HEK293 (cell line): ENCODE data around the gene GRM3.

Source experiments
- CTCF ChIA-PET: fragments of 350-600 bp; formaldehyde crosslinking; extraction: SDS; loops from one replicate; lab custom pipeline; 2021; ENCODE audit warnings: antibody characterized with exemption; lab: Yijun Ruan, JAX
- POLR2A ChIA-PET: fragments of 300-600 bp; formaldehyde crosslinking; extraction: SDS; loops from one replicate; lab custom pipeline; 2020; ENCODE audit warnings: antibody characterized with exemption, inconsistent platforms; lab: Yijun Ruan, JAX
- H3K27ac ChIP-seq: fragments of 200-500 bp; sonication (Bioruptor generic); 2 replicates; pipeline ENCODE4 v1.5.1; 2014; ENCODE audit warnings: low read depth, low read length, control low read depth, inconsistent platforms; ENCODE audit errors: extremely low read depth
- H3K36me3 ChIP-seq, 2 experiments: fragments of 200-500 bp in 1 of 2; sonication (Bioruptor generic) in 1 of 2; 1 replicate in 1 of 2; 2 replicates in 1 of 2; pipeline ENCODE4 v1.5.1; 2014 to 2017; ENCODE audit warnings: inconsistent platforms in 2 of 2, low read length in 2 of 2; ENCODE audit not compliant: control insufficient read depth in 2 of 2, insufficient read depth in 1 of 2
- H3K4me1 ChIP-seq: fragments of 200-500 bp; sonication (Bioruptor generic); 2 replicates; pipeline ENCODE4 v1.5.1; 2014; ENCODE audit warnings: mild to moderate bottlenecking, low read length, inconsistent platforms; ENCODE audit not compliant: control insufficient read depth, insufficient read depth
- H3K4me3 ChIP-seq: 2 replicates; pipeline ENCODE4 v1.5.1; 2011; ENCODE audit warnings: low read depth, mild to moderate bottlenecking, control low read depth, low read length, moderate library complexity
- H3K9me3 ChIP-seq: fragments of 200-500 bp; sonication (Bioruptor generic); 2 replicates; pipeline ENCODE4 v1.5.1; 2014; ENCODE audit warnings: low read depth, low read length, inconsistent platforms; ENCODE audit not compliant: control insufficient read depth, insufficient read depth
- IKZF3 ChIP-seq: fragments of 450-650 bp; IDR thresholded peaks from 2 replicates; pipeline ENCODE4 v1.5.0; 2018; ENCODE audit warnings: missing biosample characterization, mild to moderate bottlenecking, missing genetic modification characterization, moderate library complexity
- KLF17 ChIP-seq: fragments of 450-650 bp; formaldehyde crosslinking; IDR thresholded peaks from 2 replicates; pipeline ENCODE4 v1.5.1; 2016; ENCODE audit warnings: missing biosample characterization, missing genetic modification characterization
- KLF7 ChIP-seq: fragments of 450-650 bp; formaldehyde crosslinking; IDR thresholded peaks from 2 replicates; pipeline ENCODE4 v1.5.1; 2016; ENCODE audit warnings: missing biosample characterization, missing genetic modification characterization, borderline replicate concordance
- REPIN1 ChIP-seq: fragments of 450-650 bp; formaldehyde crosslinking; IDR thresholded peaks from 2 replicates; pipeline ENCODE4 v1.5.1; 2017; ENCODE audit warnings: missing biosample characterization, missing genetic modification characterization, low read depth
- SP3 ChIP-seq: fragments of 450-650 bp; formaldehyde crosslinking; IDR thresholded peaks from 2 replicates; pipeline ENCODE4 v1.5.1; 2016; ENCODE audit warnings: missing biosample characterization, missing genetic modification characterization
- TRIM28 ChIP-seq: IDR thresholded peaks from 2 replicates; pipeline ENCODE4 v1.6.1; 2011; ENCODE audit warnings: low read length, control low read depth, borderline replicate concordance
- ZFP69B ChIP-seq: fragments of 450-650 bp; formaldehyde crosslinking; IDR thresholded peaks from 2 replicates; pipeline ENCODE4 v1.5.1; 2016; ENCODE audit warnings: missing biosample characterization, missing genetic modification characterization
- ZNF148 ChIP-seq: fragments of 450-650 bp; formaldehyde crosslinking; IDR thresholded peaks from 2 replicates; pipeline ENCODE4 v1.5.0; 2017; ENCODE audit warnings: missing biosample characterization, missing genetic modification characterization, borderline replicate concordance
- ZNF16 ChIP-seq: fragments of 450-650 bp; formaldehyde crosslinking; IDR thresholded peaks from 2 replicates; pipeline ENCODE4 v1.5.1; 2016; ENCODE audit warnings: low read depth, missing biosample characterization, missing genetic modification characterization
- ZNF175 ChIP-seq: fragments of 450-650 bp; formaldehyde crosslinking; IDR thresholded peaks from 2 replicates; pipeline ENCODE4 v1.5.1; 2016; ENCODE audit warnings: missing biosample characterization, missing genetic modification characterization
- ZNF239 ChIP-seq: fragments of 450-650 bp; formaldehyde crosslinking; IDR thresholded peaks from 2 replicates; pipeline ENCODE4 v1.5.1; 2016; ENCODE audit warnings: missing biosample characterization, missing genetic modification characterization
- ZNF26 ChIP-seq: fragments of 450-650 bp; formaldehyde crosslinking; IDR thresholded peaks from 2 replicates; pipeline ENCODE4 v1.5.1; 2016; ENCODE audit warnings: missing biosample characterization, missing genetic modification characterization
- ZNF362 ChIP-seq: fragments of 450-650 bp; formaldehyde crosslinking; IDR thresholded peaks from 2 replicates; pipeline ENCODE4 v1.5.1; 2016; ENCODE audit warnings: missing biosample characterization, missing genetic modification characterization
- ZNF37A ChIP-seq: fragments of 450-650 bp; IDR thresholded peaks from 2 replicates; pipeline ENCODE4 v1.5.1; 2018; ENCODE audit warnings: missing biosample characterization, missing genetic modification characterization
- ZNF391 ChIP-seq: fragments of 450-650 bp; formaldehyde crosslinking; IDR thresholded peaks from 2 replicates; pipeline ENCODE4 v1.5.1; 2016; ENCODE audit warnings: low read depth, missing biosample characterization, missing genetic modification characterization, borderline replicate concordance
- ZNF48 ChIP-seq: fragments of 450-650 bp; formaldehyde crosslinking; IDR thresholded peaks from 2 replicates; pipeline ENCODE4 v1.5.1; 2016; ENCODE audit warnings: missing biosample characterization, missing genetic modification characterization
- ZNF555 ChIP-seq: fragments of 450-650 bp; formaldehyde crosslinking; conservative IDR thresholded peaks from 2 replicates; pipeline ENCODE4 v1.5.1; 2017; ENCODE audit warnings: missing biosample characterization, mild to moderate bottlenecking, missing genetic modification characterization, inconsistent platforms
- ZNF626 ChIP-seq: fragments of 450-650 bp; sonication (Bioruptor Pico); formaldehyde crosslinking; IDR thresholded peaks from 2 replicates; pipeline ENCODE4 v1.5.1; 2018; ENCODE audit warnings: missing biosample characterization, missing genetic modification characterization, inconsistent platforms
- ZNF658 ChIP-seq: fragments of 450-650 bp; formaldehyde crosslinking; IDR thresholded peaks from 2 replicates; pipeline ENCODE4; 2016; ENCODE audit warnings: missing biosample characterization, missing genetic modification characterization
- ZSCAN18 ChIP-seq: fragments of 450-650 bp; formaldehyde crosslinking; IDR thresholded peaks from 2 replicates; pipeline ENCODE4 v1.5.1; 2016; ENCODE audit warnings: missing biosample characterization, missing genetic modification characterization
- ZSCAN4 ChIP-seq: fragments of 450-650 bp; formaldehyde crosslinking; IDR thresholded peaks from 2 replicates; pipeline ENCODE4 v1.5.1; 2017; ENCODE audit warnings: missing biosample characterization, missing genetic modification characterization

The GRM3 gene

GRCh38 chr7:86833360-86833759, 189.7 kb downstream of the GRM3 start (continued):
- TF ChIP-seq KLF17, result no peak
- no peak for TF ChIP-seq ZNF175 (tag by site-specific recombination)
- no peak for TF ChIP-seq ZNF362
- TF ChIP-seq ZNF658, result no peak
- TF ChIP-seq ZNF391, result no peak

GRCh38 chr7:86837235-86837634, 193.5 kb downstream of the GRM3 start:
- H3K36me3 ChIP-seq, result no peaks in the 10 kb centered on the region
- ChIA-PET POLR2A (no interaction called here), CTCF (no interaction called here)
- no peak overlapping the region for H3K27ac ChIP-seq
- TF ChIP-seq TRIM28 (no peak), ZFP69B (tag by site-specific recombination) (no peak), IKZF3 (tag by site-specific recombination) (no peak), SP3 (tag by site-specific recombination) (no peak), REPIN1 (tag by site-specific recombination) (no peak), ZNF16 (tag by site-specific recombination) (no peak), ZSCAN4 (tag by site-specific recombination) (no peak), ZSCAN18 (tag by site-specific recombination) (no peak), ZNF148 (tag by site-specific recombination) (no peak), ZNF48 (no peak), ZNF37A (tag by site-specific recombination) (no peak), ZNF175 (tag by site-specific recombination) (no peak), ZNF239 (tag by site-specific recombination) (no peak), ZNF555 (tag by site-specific recombination) (no peak), ZNF26 (tag by site-specific recombination) (no peak), ZNF626 (tag by site-specific recombination) (no peak), KLF7 (tag by site-specific recombination) (no peak)
- no peaks in the 10 kb centered on the region for H3K4me1 ChIP-seq
- no peaks in the 10 kb centered on the region for H3K9me3 ChIP-seq
- H3K4me3 ChIP-seq, result no peak overlapping the region
